ENCODE results near the gene INPP5F.

DNA sequence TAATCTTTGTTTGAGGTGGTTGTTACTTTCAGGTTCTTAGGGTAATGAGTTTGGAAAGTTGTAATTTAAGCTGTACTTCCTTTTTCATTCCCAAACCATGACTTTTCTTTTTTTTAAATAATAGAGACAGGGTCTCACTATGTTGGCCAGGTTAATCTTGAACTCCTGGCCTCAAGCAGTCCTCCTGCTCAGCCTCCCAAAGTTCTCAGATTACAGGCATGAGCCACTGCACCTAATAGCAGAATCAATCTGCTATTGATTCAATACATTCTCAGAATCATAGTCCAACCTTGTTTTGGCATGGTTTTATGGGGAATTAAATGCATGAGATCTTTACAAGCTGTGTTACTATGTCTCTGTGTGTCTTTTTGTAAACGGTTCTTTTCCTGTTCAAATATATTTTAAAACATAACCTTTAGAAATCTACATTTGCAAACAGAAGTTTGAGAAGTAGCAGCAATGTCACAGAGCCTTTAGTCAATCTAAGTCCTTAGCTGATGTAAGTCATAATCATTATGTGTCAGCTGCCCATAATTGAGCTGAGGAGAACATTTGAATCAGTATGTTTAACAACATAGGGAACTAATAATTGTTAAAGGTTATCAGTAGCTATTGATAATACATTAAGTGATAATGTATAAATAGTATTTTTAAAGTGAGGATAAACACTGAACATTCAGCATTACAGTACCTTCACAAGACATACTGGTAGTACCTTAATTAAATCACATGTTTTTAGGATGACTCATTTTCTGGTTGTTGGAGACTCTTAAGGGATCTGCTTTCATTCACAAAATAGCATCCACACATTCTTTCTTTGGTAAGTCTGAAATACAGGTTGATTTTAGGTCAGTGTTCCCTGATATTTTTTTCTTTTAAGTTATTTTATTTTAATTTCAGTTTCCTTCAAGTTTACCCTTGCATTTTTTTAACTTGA, 8.8 kb downstream of the INPP5F start:
- TF ChIP-seq GATA2 (IDR thresholded peaks at IDR 0.05; ENCODE audit: low read depth, low read length) (no peak), GATA3 (IDR thresholded peaks at IDR 0.05; ENCODE audit: low read depth, low read length) (no peak)
